LoVo (cell line): ENCODE measurements around the gene CASS4.

Experiments
- DNase-seq: peaks from one replicate; pipeline ENCODE4 v3.0.0-alpha.2; 2016; ENCODE audit warnings: low spot score

The CASS4 gene

GRCh38 chr20:56424931-56425330 is 12.9 kb downstream of the CASS4 start:
- DNase-seq = no peak

- DNase-seq = no peak
Observed at GRCh38 chr20:56426026-56426425, 14.0 kb downstream of the CASS4 start.

GRCh38 chr20:56426926-56427325 is 14.9 kb downstream of the CASS4 start:
- no peak for DNase-seq

GRCh38 chr20:56427797-56428196 is 15.7 kb downstream of the CASS4 start:
- no peak for DNase-seq

- DNase-seq = no peak
Observed at GRCh38 chr20:56428410-56428809, 16.4 kb downstream of the CASS4 start.

GRCh38 chr20:56428881-56429280 is 16.8 kb downstream of the CASS4 start:
- DNase-seq = no peak

GRCh38 chr20:56429502-56429901 is 17.4 kb downstream of the CASS4 start:
- DNase-seq = no peak

- no peak for DNase-seq
Observed at GRCh38 chr20:56429941-56430340, 17.9 kb downstream of the CASS4 start.

- no peak for DNase-seq
Observed at GRCh38 chr20:56430461-56430860, 18.4 kb downstream of the CASS4 start.

- no peak for DNase-seq
Observed at GRCh38 chr20:56430957-56431356, 18.9 kb downstream of the CASS4 start.

GRCh38 chr20:56431471-56431870 is 19.4 kb downstream of the CASS4 start:
- no peak for DNase-seq

- no peak for DNase-seq
Observed at GRCh38 chr20:56433221-56433879, 21.3 kb downstream of the CASS4 start.

GRCh38 chr20:56433880-56434255 is 21.8 kb downstream of the CASS4 start:
- DNase-seq = no peak

- DNase-seq = no peak
Observed at GRCh38 chr20:56437196-56437960, 25.3 kb downstream of the CASS4 start.

- DNase-seq = no peak
Observed at GRCh38 chr20:56438284-56438683, 26.2 kb downstream of the CASS4 start.

- DNase-seq = no peak
Observed at GRCh38 chr20:56439771-56440291, 27.8 kb downstream of the CASS4 start.

- no peak for DNase-seq
Observed at GRCh38 chr20:56440346-56441007, 28.4 kb downstream of the CASS4 start.

- DNase-seq = no peak
Observed at GRCh38 chr20:56442389-56443365, 30.6 kb downstream of the CASS4 start.

GRCh38 chr20:56443654-56444540 is 31.8 kb downstream of the CASS4 start:
- DNase-seq = no peak

- DNase-seq = no peak
Observed at GRCh38 chr20:56445130-56445529, 33.1 kb downstream of the CASS4 start.

- no peak for DNase-seq
Observed at GRCh38 chr20:56445540-56445939, 33.5 kb downstream of the CASS4 start.
